Heart left ventricle (tissue), 16 donors: ENCODE measurements around the gene RSL24D1. TPM values are rescaled to one million over a fixed set of nuclear protein-coding genes. Genes with fewer than 3 reads are reported as not detected.

ENCODE experiments used
- ATAC-seq, 4 donors: fragments of 200-7000 bp; cut with Tn5 transposase; one replicate each; pipeline ENCODE4 v1.9.1; 2020 to 2022; ENCODE audit warnings: moderate library complexity in 4 of 4, mild to moderate bottlenecking in 3 of 4, moderate number of reproducible peaks in 1 of 4
- DNase-seq, 5 donors: peaks; one replicate each; pipeline ENCODE4 v3.0.0-alpha.2; 2020
- H3K27ac ChIP-seq, 12 donors: fragments of 200-600 bp; sonication (generic) in 4 of 12; one replicate each; pipeline versions ENCODE4 v1.5.0 to v1.8.0; 2016 to 2022; ENCODE audit warnings: mild to moderate bottlenecking in 2 of 12
- H3K27me3 ChIP-seq, 9 donors: fragments of 200-600 bp; sonication (generic) in 2 of 9; one replicate each; pipeline versions ENCODE4 v1.5.1 to v1.8.0; 2016 to 2022; ENCODE audit warnings: mild to moderate bottlenecking in 3 of 9
- H3K36me3 ChIP-seq, 9 donors: fragments of 200-600 bp; sonication (generic) in 2 of 9; one replicate each; pipeline versions ENCODE4 v1.5.0 to v1.8.0; 2018 to 2022; ENCODE audit warnings: mild to moderate bottlenecking in 2 of 9
- H3K4me1 ChIP-seq, 12 donors: fragments of 200-600 bp; sonication (generic) in 4 of 12; one replicate each; pipeline versions ENCODE4 v1.5.0 to v1.8.0; 2016 to 2022; ENCODE audit warnings: mild to moderate bottlenecking in 3 of 12
- H3K4me3 ChIP-seq, 12 donors: fragments of 200-600 bp; sonication (generic) in 4 of 12; one replicate each; pipeline versions ENCODE4 v1.5.0 to v1.8.0; 2017 to 2022; ENCODE audit warnings: mild to moderate bottlenecking in 9 of 12, moderate library complexity in 4 of 12
- H3K9me3 ChIP-seq, 12 donors: fragments of 200-600 bp; sonication (generic) in 4 of 12; one replicate each; pipeline versions ENCODE4 v1.5.0 to v1.8.0; 2016 to 2022; ENCODE audit warnings: mild to moderate bottlenecking in 1 of 12
- CTCF ChIP-seq, 12 donors: fragments of 200-600 bp; sonication (generic) in 4 of 12; IDR thresholded peaks; one replicate each; pipeline versions ENCODE4 v1.5.0 to v1.8.0; 2018 to 2022; ENCODE audit warnings: antibody characterized with exemption in 12 of 12, mild to moderate bottlenecking in 5 of 12
- POLR2A ChIP-seq, 2 donors: fragments of 450-650 bp; IDR thresholded peaks; one replicate each; pipeline ENCODE4 v1.6.1; 2017; ENCODE audit warnings: antibody characterized with exemption in 2 of 2, mild to moderate bottlenecking in 2 of 2, moderate library complexity in 2 of 2
- WGBS, 4 donors: extraction: QIAGEN DNeasy Blood & Tissue Kit in 2 of 4; methylation state at CpG; one replicate each; pipeline versions ENCODE4 v1.1.5 to v1.1.7; 2013 to 2018; 5-methylcytosine and 5-hydroxymethylcytosine counted together
- intact Hi-C, 10 donors: fragments of 100-400 bp; cut with DNase I; formaldehyde crosslinking; loops; one replicate each; pipeline versions ENCODE4 v1.11.1 to v1.14.2; 2022
- polyA plus RNA-seq, 2 donors: library from polyadenylated mRNA; stranded (reverse); fragments of 200-250 nt; gene quantifications; one replicate each; pipeline ENCODE4 v1.2.3, GENCODE V29; 2013
- total RNA-seq, 9 donors: library from RNA; depleted of rRNA in 2 of 9; stranded (reverse); fragments of >200 nt in 2 of 9; fragmentation: NEBNext Ultra II Directional in 3 of 9; extraction: Animal tissue kit (Norgen Biotek cat#: 25700) in 3 of 9; gene quantifications; one replicate each; pipeline versions ENCODE4 v1.1.0 to v1.2.4, GENCODE V29; 2016 to 2023
- donor health status: ischemic (EF 13 %, LVEDD 7.1; RV severe dilation, severe dysfunction).
- donor health status: healthy with polysubstance abuse.
- donor health status: DM: no; HTN: yes; CAD: no.
- donor health status: DM: no; HTN: no; CAD: no.
- donor health status: ischemic (EF 25% LVEDD 6.9; RV normal size, moderate dysfunction).
- donor health status: ischemic (EF 25% LVEDD 5.7; RV mildly dilated, moderate dysfunction).
- donor health status: healthy.
- donor health status: DM: yes; HTN: yes; CAD: no.
- donor health status: ischemic (EF 35%, LVEDD 5.7; RV mildly dilated, moderate dysfunction).
- donor health status: nonischemic (EF 11% LVEDD 7.7; RV severe dilation, severe dysfunction).
- donor health status: DM: yes; HTN: yes; CAD: no.
- donor health status: PGD.
- donor health status: ischemic (EF 29% LVEDD 5.4; RV normal size, mild dysfunction).
- donor health status: nonischemic (EF 23%, LVEDD 6.1; RV moderate dilation, normal function).

Gene RSL24D1
- total and polyA plus RNA-seq, 11 donors, result 25.5 to 51.9 (median 39.8) TPM

DNA sequence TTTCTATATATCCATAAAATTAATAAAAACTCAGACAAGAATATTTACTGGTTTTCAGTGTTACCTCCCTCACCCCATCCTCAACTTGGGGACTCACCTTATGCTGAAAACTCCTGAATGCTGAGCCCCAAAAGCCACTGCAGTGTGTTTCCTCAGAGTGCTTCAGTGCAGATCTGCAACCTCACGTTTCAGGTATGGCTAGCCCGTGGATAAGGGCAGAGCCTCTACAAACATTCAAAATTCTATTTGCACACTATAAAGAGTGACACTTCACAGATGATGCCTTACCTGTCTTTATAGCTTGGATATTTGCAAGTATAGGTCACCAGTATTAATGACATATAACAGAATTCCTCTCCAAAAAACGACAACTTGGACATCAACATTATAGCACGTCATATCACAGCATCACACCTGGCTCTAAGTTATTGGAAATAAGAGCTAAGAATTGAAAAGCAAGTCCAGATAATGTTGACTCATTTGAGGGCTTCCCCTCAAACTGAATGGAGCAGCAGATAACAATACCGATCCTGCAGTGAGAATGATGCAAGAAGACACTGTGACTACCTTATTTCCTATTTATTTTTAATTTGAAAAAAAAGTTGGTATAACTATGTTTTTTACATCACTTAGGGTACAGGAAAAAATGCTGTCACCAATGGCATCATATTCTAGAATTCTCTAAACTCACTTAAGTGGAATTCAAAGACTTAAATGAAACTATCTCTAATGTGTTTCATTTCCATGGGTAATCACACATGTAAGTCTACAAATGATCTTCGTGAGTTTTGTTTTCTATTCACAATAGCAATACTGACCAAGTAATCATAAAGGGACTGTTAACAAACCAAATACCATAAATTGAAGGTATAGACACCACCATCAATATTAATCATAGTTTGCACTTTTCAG, 40.7 kb upstream of the RSL24D1 start:
- Histone ChIP-seq H3K27ac (no peak overlapping the region), H3K36me3 (peaks cover 0 to 6% (median 0%) of the 10 kb centered on the region in 9 donors), H3K27me3 (no peaks in the 10 kb centered on the region), H3K4me1 (peaks cover 0 to 19% (median 0%) of the 10 kb centered on the region in 12 donors), H3K9me3 (no peaks in the 10 kb centered on the region), H3K4me3 (no peak overlapping the region)
- TF ChIP-seq POLR2A (IDR thresholded peaks at IDR 0.05), result no peak
- TF ChIP-seq CTCF (IDR thresholded peaks at IDR 0.05), result no peak
- ATAC-seq (no peak), DNase-seq (no peak)
- 90 to 92% (median 92%) methylated on average over 6 of the region's 6 CpGs for WGBS, 4 donors
- intact Hi-C loops, result no loop called here

DNA sequence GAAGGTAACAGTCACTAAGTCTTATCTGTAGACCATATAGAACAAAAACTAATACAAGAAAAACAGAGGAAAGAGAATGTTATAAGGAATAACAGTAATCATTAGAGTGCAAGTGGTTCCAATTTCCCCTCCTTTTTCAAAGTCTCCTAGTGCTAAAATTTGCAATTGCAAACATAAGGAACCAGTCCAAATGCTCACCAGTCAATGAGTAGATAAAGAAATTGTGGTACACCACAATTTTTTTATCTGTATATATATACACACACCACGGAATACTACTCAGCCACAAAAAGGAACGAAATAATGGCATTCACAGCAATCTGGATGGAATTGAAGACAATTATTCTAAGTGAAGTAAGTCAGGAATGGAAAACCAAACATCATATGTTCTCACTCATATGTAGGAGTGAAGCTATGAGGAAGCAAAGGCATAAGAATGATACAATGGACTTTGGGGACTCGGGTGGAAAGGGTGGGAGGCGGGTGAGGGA, 38.9 kb upstream of the RSL24D1 start:
- no peak for TF ChIP-seq CTCF (IDR thresholded peaks at IDR 0.05)
- TF ChIP-seq POLR2A (IDR thresholded peaks at IDR 0.05), result no peak
- intact Hi-C loops, result no loop called here
- Histone ChIP-seq H3K4me1 (peaks cover 0 to 9% (median 0%) of the 10 kb centered on the region in 12 donors), H3K9me3 (no peaks in the 10 kb centered on the region), H3K4me3 (no peak overlapping the region), H3K36me3 (peaks cover 0 to 6% (median 0%) of the 10 kb centered on the region in 9 donors), H3K27ac (no peak overlapping the region), H3K27me3 (no peaks in the 10 kb centered on the region)
- ATAC-seq (no peak), DNase-seq (no peak)
- 90 to 98% (median 95%) methylated on average over 4 of the region's 4 CpGs for WGBS, 4 donors

- TF ChIP-seq CTCF (IDR thresholded peaks at IDR 0.05), result no peak
- no peak for TF ChIP-seq POLR2A (IDR thresholded peaks at IDR 0.05)
- H3K27me3 ChIP-seq, result no peaks in the 10 kb centered on the region
- H3K4me3 ChIP-seq, result no peak overlapping the region
- peaks cover 0 to 8% (median 0%) of the 10 kb centered on the region in 12 donors for H3K4me1 ChIP-seq
- no peaks in the 10 kb centered on the region for H3K9me3 ChIP-seq
- H3K27ac ChIP-seq, result no peak overlapping the region
- ATAC-seq, result no peak
- no peak for DNase-seq
- 95 to 100% (median 97%) methylated on average over 1 of the region's 1 CpG for WGBS, 4 donors
- peaks cover 0 to 6% (median 0%) of the 10 kb centered on the region in 9 donors for H3K36me3 ChIP-seq
- intact Hi-C loops, result no loop called here
Measured at GRCh38 chr15:55234800-55235104, 38.0 kb upstream of the RSL24D1 start.

DNA sequence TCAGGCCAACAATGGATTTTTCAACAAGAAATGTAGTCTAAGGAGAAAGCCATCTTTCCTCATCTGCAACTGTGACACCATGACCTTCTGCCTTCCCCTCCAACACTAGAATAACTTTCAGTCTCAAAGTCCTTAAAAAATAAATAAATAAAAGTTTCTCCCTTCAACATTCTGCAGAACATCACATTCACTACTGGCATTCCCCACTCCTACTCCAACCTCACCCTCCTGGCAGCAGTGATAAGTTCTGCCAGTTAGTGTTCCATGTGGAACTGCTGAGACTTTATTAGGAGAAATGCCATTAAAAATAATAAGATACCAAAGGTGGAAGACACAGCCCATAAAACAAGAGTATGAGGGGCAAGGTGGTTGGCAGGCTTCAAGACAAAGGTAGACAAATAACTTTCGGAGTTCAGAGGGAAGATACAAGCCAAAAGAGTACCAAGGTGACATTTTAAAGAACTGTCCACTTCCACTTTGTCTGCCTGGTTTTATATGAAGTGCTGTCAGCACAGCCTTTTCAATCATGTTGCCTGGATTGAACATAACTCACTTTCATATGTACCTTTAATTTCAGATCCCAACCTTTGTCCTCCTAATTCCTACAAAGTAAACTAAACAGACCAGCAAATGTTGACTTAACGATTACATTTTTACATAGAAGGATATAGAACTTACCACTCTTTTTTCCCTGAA, 37.5 kb upstream of the RSL24D1 start:
- intact Hi-C loops, result no loop called here
- H3K4me3 ChIP-seq, result no peak overlapping the region
- no peaks in the 10 kb centered on the region for H3K9me3 ChIP-seq
- H3K36me3 ChIP-seq, result peaks cover 0 to 6% (median 0%) of the 10 kb centered on the region in 9 donors
- H3K4me1 ChIP-seq, result peaks cover 0 to 9% (median 0%) of the 10 kb centered on the region in 12 donors
- WGBS, 4 donors, result 90 to 97% (median 94%) methylated on average over 2 of the region's 2 CpGs
- ATAC-seq (no peak), DNase-seq (no peak)
- no peaks in the 10 kb centered on the region for H3K27me3 ChIP-seq
- TF ChIP-seq CTCF (IDR thresholded peaks at IDR 0.05) (no peak), POLR2A (IDR thresholded peaks at IDR 0.05) (no peak)
- H3K27ac ChIP-seq, result no peak overlapping the region
